ENCODE results near the gene CYP39A1. TPM values are rescaled to one million over a fixed set of nuclear protein-coding genes. Genes with fewer than 3 reads are reported as not detected.

Gene CYP39A1
- total RNA-seq, 1 donor from 2014 or later: not detected

GRCh38 chr6:46507426-46507825, 145.2 kb downstream of the CYP39A1 start:
- no peak overlapping the region for H3K4me3 Mint-ChIP-seq
- H3K27ac Mint-ChIP-seq: no peak overlapping the region
- no peaks in the 10 kb centered on the region for H3K36me3 Mint-ChIP-seq (ENCODE audit: low read depth)
- peaks cover 2% of the 10 kb centered on the region for H3K27me3 Mint-ChIP-seq
- no peaks in the 10 kb centered on the region for H3K4me1 Mint-ChIP-seq
- no peaks in the 10 kb centered on the region for H3K9me3 Mint-ChIP-seq
- intact Hi-C loops (cut with micrococcal nuclease): no loop called here
- DNase-seq: no peak

- H3K4me1 Mint-ChIP-seq: no peaks in the 10 kb centered on the region
- no peak for DNase-seq
- no peak overlapping the region for H3K27ac Mint-ChIP-seq
- no peaks in the 10 kb centered on the region for H3K36me3 Mint-ChIP-seq (ENCODE audit: low read depth)
- no peaks in the 10 kb centered on the region for H3K9me3 Mint-ChIP-seq
- no peak overlapping the region for H3K4me3 Mint-ChIP-seq
- peaks cover 2% of the 10 kb centered on the region for H3K27me3 Mint-ChIP-seq
- intact Hi-C loops (cut with micrococcal nuclease): no loop called here
Observed at GRCh38 chr6:46505693-46506512, 146.7 kb downstream of the CYP39A1 start.

GRCh38 chr6:46504242-46504641, 148.4 kb downstream of the CYP39A1 start:
- no peaks in the 10 kb centered on the region for H3K4me1 Mint-ChIP-seq
- H3K4me3 Mint-ChIP-seq: no peak overlapping the region
- H3K27me3 Mint-ChIP-seq: peaks cover 2% of the 10 kb centered on the region
- DNase-seq: no peak
- no peaks in the 10 kb centered on the region for H3K9me3 Mint-ChIP-seq
- intact Hi-C loops (cut with micrococcal nuclease): no loop called here
- H3K36me3 Mint-ChIP-seq (ENCODE audit: low read depth): no peaks in the 10 kb centered on the region
- H3K27ac Mint-ChIP-seq: no peak overlapping the region

GRCh38 chr6:46502486-46503119, 150.0 kb downstream of the CYP39A1 start:
- Mint-ChIP-seq H3K9me3 (no peaks in the 10 kb centered on the region), H3K4me1 (no peaks in the 10 kb centered on the region), H3K27me3 (peaks cover 2% of the 10 kb centered on the region), H3K36me3 (ENCODE audit: low read depth) (no peaks in the 10 kb centered on the region), H3K4me3 (no peak overlapping the region), H3K27ac (no peak overlapping the region)
- intact Hi-C loops (cut with micrococcal nuclease): no loop called here
- DNase-seq: peak; percentile 32

GRCh38 chr6:46501136-46502089, 151.2 kb downstream of the CYP39A1 start:
- Mint-ChIP-seq H3K9me3 (no peaks in the 10 kb centered on the region), H3K4me3 (no peak overlapping the region)

GRCh38 chr6:46500382-46500781, 152.2 kb downstream of the CYP39A1 start:
- H3K27ac Mint-ChIP-seq: no peak overlapping the region
- no peak overlapping the region for H3K4me3 Mint-ChIP-seq
- H3K36me3 Mint-ChIP-seq (ENCODE audit: low read depth): no peaks in the 10 kb centered on the region
- peaks cover 8% of the 10 kb centered on the region for H3K27me3 Mint-ChIP-seq
- intact Hi-C loops (cut with micrococcal nuclease): no loop called here
- H3K4me1 Mint-ChIP-seq: no peaks in the 10 kb centered on the region
- no peaks in the 10 kb centered on the region for H3K9me3 Mint-ChIP-seq
- no peak for DNase-seq

More at GRCh38 chr6:46501136-46502089, 151.2 kb downstream of the CYP39A1 start:
- Mint-ChIP-seq H3K27me3 (peaks cover 6% of the 10 kb centered on the region), H3K4me1 (no peaks in the 10 kb centered on the region), H3K36me3 (ENCODE audit: low read depth) (no peaks in the 10 kb centered on the region), H3K27ac (no peak overlapping the region)
- peak; percentile 33 for DNase-seq
- intact Hi-C loops (cut with micrococcal nuclease): no loop called here

Other genes with a start within 250 kb of the CYP39A1 start
- 0.07 and 0.21 TPM in 2 replicates for gene RCAN2, start 161.4 kb downstream of the CYP39A1 start, total RNA-seq
- 0.07 and 0.28 TPM in 2 replicates for gene SLC25A27, start 157 bp upstream of the CYP39A1 start, total RNA-seq
- gene TDRD6, start 35.1 kb upstream of the CYP39A1 start, total RNA-seq: not detected in 2 replicates
- not detected in 2 replicates for gene PLA2G7, start 82.6 kb upstream of the CYP39A1 start, total RNA-seq
- gene ANKRD66, start 94.1 kb upstream of the CYP39A1 start, total RNA-seq: not detected in 2 replicates
- not detected in 2 replicates for gene MEP1A, start 140.6 kb upstream of the CYP39A1 start, total RNA-seq